ENCODE measurements around the gene HABP4. TPM values are rescaled to one million over a fixed set of nuclear protein-coding genes. Genes with fewer than 3 reads are reported as not detected.

The HABP4 gene
- total and polyA plus RNA-seq, 10 of the 15 experiments (the other 5 are each of a cell fraction or from before 2014, with no cell fraction given), result 1.6 to 15.4 (median 11.6) TPM

GRCh38 chr9:96437454-96437853 is 12.5 kb upstream of the HABP4 start:
- Histone ChIP-seq H3K4me3 (no peak overlapping the region), H4K20me1 (ENCODE audit: control insufficient read depth, insufficient read depth) (no peaks in the 10 kb centered on the region), H3K4me1 (ENCODE audit: control insufficient read depth, insufficient read depth, low read length) (no peaks in the 10 kb centered on the region), H3K79me2 (ENCODE audit: control insufficient read depth, insufficient read depth, low read length) (no peaks in the 10 kb centered on the region), H3K27ac (ENCODE audit: control insufficient read depth, insufficient read depth) (no peak overlapping the region), H3K9ac (ENCODE audit: control insufficient read depth, insufficient read depth, low read length) (no peak overlapping the region), H3K9me3 (replicated peaks; ENCODE audit: control insufficient read depth, insufficient read depth, low read length) (no peaks in the 10 kb centered on the region), H3K27me3 (replicated peaks in 1 of 2; ENCODE audit: control insufficient read depth in 2 of 2, insufficient read depth in 2 of 2, low read length in 1 of 2) (no peaks in the 10 kb centered on the region), H3K36me3 (ENCODE audit: control insufficient read depth in 2 of 2, insufficient read depth in 2 of 2, low read length in 1 of 2) (no peaks in the 10 kb centered on the region), H2AFZ (ENCODE audit: control insufficient read depth, low read depth, low read length) (no peak overlapping the region), H3K4me2 (ENCODE audit: control insufficient read depth, insufficient read depth) (no peak overlapping the region)
- ATAC-seq, result no peak
- ChIA-PET SMC1A (ENCODE audit: uncharacterized antibody, unreplicated experiment) (no interaction called here), RAD21 (ENCODE audit: unreplicated experiment) (no interaction called here), POLR2A (no interaction called here), CTCF (interaction anchor here (1.3 kb wide), 1 partner anchor 15 kb away, joined by 4 read pairs; no protein-coding TSS in a partner anchor)
- WGBS (ENCODE audit: insufficient coverage, insufficient replicate concordance, low lambda C conversion rate, missing lambda C conversion rate), result 87% methylated on average over 6 of the region's 7 CpGs
- in situ Hi-C loops (cut with MboI) (no loop called here), intact Hi-C loops (cut with micrococcal nuclease; ENCODE audit: unreplicated experiment) (no loop called here)
- no peak for DNase-seq (ENCODE audit: low read depth, low spot score)
- FAIRE-seq, result no peak
- BruUV-seq (replicated peaks), result no TSS peak
- TF ChIP-seq ZNF217 (IDR thresholded peaks at IDR 0.05), result no peak
- TF ChIP-seq MYB (IDR thresholded peaks at IDR 0.05; ENCODE audit: borderline replicate concordance, low read depth, low read length), result no peak
- TF ChIP-seq SUPT20H (IDR thresholded peaks at IDR 0.05; ENCODE audit: borderline replicate concordance, control insufficient read depth, low read depth, low read length), result no peak
- no peak for TF ChIP-seq IKZF1 (conservative IDR thresholded peaks at IDR 0.05)
- no peak for TF ChIP-seq NBN (IDR thresholded peaks at IDR 0.05)
- no peak for TF ChIP-seq EGR1 (IDR thresholded peaks at IDR 0.05; ENCODE audit: borderline replicate concordance in 1 of 2, low read depth in 2 of 2, low read length in 2 of 2)

- RAD21 ChIA-PET (ENCODE audit: unreplicated experiment), result interaction anchor here (0.7 to 2.6 kb wide), 4 partner anchors 10 to 226 kb away, joined by 3 to 9 read pairs (median 5); partner anchors contain the start of gene HABP4
- no peak overlapping the region for H3K4me3 ChIP-seq
- POLR2A ChIA-PET, result no interaction called here
- WGBS (ENCODE audit: insufficient coverage, insufficient replicate concordance, low lambda C conversion rate, missing lambda C conversion rate), result 54% methylated on average over 5 of the region's 5 CpGs
- intact Hi-C loops (cut with micrococcal nuclease; ENCODE audit: unreplicated experiment), result loop anchor here (5.0 kb wide), 1 partner anchor 113 kb away; no protein-coding TSS in a partner anchor
- no peak overlapping the region for H3K4me2 ChIP-seq (ENCODE audit: control insufficient read depth, insufficient read depth)
- no peak overlapping the region for H3K27ac ChIP-seq (ENCODE audit: control insufficient read depth, insufficient read depth)
- H3K27me3 ChIP-seq (replicated peaks in 1 of 2; ENCODE audit: control insufficient read depth in 2 of 2, insufficient read depth in 2 of 2, low read length in 1 of 2), result no peaks in the 10 kb centered on the region
- DNase-seq (ENCODE audit: low read depth, low spot score), result no peak
- H2AFZ ChIP-seq (ENCODE audit: control insufficient read depth, low read depth, low read length), result no peak overlapping the region
- no peaks in the 10 kb centered on the region for H3K4me1 ChIP-seq (ENCODE audit: control insufficient read depth, insufficient read depth, low read length)
- SMC1A ChIA-PET (ENCODE audit: uncharacterized antibody, unreplicated experiment), result interaction anchor here (0.9 to 2.1 kb wide), 6 partner anchors 12 to 225 kb away, joined by 3 to 29 read pairs (median 8); no protein-coding TSS in a partner anchor
- in situ Hi-C loops (cut with MboI), result no loop called here
- no peaks in the 10 kb centered on the region for H3K36me3 ChIP-seq (ENCODE audit: control insufficient read depth in 2 of 2, insufficient read depth in 2 of 2, low read length in 1 of 2)
- H4K20me1 ChIP-seq (ENCODE audit: control insufficient read depth, insufficient read depth), result no peaks in the 10 kb centered on the region
- no peaks in the 10 kb centered on the region for H3K9me3 ChIP-seq (replicated peaks; ENCODE audit: control insufficient read depth, insufficient read depth, low read length)
- BruUV-seq (replicated peaks), result no TSS peak
- no peaks in the 10 kb centered on the region for H3K79me2 ChIP-seq (ENCODE audit: control insufficient read depth, insufficient read depth, low read length)
- CTCF ChIA-PET, result interaction anchor here (1.2 to 4.3 kb wide), 4 partner anchors 10 to 123 kb away, joined by 3 to 34 read pairs (median 13); partner anchors contain the start of gene HABP4
- TF ChIP-seq SREBF1 (IDR thresholded peaks at IDR 0.05; ENCODE audit: low read length) (no peak), BRCA1 (IDR thresholded peaks at IDR 0.05; ENCODE audit: low read depth, low read length) (no peak), BACH1 (IDR thresholded peaks at IDR 0.05; ENCODE audit: borderline replicate concordance) (no peak), ESRRA (IDR thresholded peaks at IDR 0.05; ENCODE audit: low read length) (no peak), MTA3 (IDR thresholded peaks at IDR 0.05; ENCODE audit: borderline replicate concordance, low read length) (no peak), TCF3 (IDR thresholded peaks at IDR 0.05; ENCODE audit: borderline replicate concordance, insufficient read depth, low read depth, low read length) (no peak), GATAD2B (conservative IDR thresholded peaks at IDR 0.05; ENCODE audit: low read depth) (no peak), CHD4 (IDR thresholded peaks at IDR 0.05) (no peak), CBX5 (IDR thresholded peaks at IDR 0.05; ENCODE audit: low read depth) (no peak)
- TF ChIP-seq, protein P1, sequence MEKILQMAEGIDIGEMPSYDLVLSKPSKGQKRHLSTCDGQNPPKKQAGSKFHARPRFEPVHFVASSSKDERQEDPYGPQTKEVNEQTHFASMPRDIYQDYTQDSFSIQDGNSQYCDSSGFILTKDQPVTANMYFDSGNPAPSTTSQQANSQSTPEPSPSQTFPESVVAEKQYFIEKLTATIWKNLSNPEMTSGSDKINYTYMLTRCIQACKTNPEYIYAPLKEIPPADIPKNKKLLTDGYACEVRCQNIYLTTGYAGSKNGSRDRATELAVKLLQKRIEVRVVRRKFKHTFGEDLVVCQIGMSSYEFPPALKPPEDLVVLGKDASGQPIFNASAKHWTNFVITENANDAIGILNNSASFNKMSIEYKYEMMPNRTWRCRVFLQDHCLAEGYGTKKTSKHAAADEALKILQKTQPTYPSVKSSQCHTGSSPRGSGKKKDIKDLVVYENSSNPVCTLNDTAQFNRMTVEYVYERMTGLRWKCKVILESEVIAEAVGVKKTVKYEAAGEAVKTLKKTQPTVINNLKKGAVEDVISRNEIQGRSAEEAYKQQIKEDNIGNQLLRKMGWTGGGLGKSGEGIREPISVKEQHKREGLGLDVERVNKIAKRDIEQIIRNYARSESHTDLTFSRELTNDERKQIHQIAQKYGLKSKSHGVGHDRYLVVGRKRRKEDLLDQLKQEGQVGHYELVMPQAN (conservative IDR thresholded peaks at IDR 0.05), result no peak
- FAIRE-seq, result no peak
- no peak overlapping the region for H3K9ac ChIP-seq (ENCODE audit: control insufficient read depth, insufficient read depth, low read length)
- ATAC-seq, result no peak
Measured at GRCh38 chr9:96440671-96441199, 9.2 kb upstream of the HABP4 start.

Data from GM12878 (cell line).